GM18951 (cell line): ENCODE results near the gene SERPINB11.

Experiments
- POLR2A ChIP-seq: IDR thresholded peaks from 4 replicates; pipeline ENCODE4 v1.6.1; 2011; ENCODE audit warnings: mild to moderate bottlenecking; ENCODE audit not compliant: insufficient read length, insufficient read depth; ENCODE audit errors: extremely low read depth
- in situ Hi-C: fragments of 300-500 bp; cut with MboI; formaldehyde crosslinking; loops from one replicate; pipeline ENCODE4 v1.12.0; 2022; ENCODE audit warnings: low sequenced_read_pairs, mixed read lengths, inconsistent platforms; ENCODE audit not compliant: unreplicated experiment

The SERPINB11 gene

DNA sequence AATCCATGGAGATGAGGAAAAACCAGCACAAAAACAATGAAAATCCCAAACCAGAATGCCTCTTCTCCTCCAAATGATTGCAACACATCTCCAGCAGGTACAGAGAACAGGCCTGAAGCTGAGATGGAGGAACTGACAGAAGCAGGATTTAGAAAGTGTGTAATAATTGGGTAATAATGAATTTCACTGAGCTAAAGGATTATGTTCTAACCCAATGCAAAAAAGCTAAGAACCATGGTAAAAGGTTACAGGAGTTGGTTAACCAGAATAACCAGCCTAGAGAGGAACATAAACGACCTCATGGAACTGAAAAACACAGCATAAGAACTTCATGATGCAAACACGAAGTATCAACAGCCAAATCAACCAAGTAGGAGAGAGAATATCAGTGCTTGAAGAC lies 13.7 kb upstream of the SERPINB11 start:
- in situ Hi-C loops, result no loop called here
- no peak for TF ChIP-seq POLR2A

DNA sequence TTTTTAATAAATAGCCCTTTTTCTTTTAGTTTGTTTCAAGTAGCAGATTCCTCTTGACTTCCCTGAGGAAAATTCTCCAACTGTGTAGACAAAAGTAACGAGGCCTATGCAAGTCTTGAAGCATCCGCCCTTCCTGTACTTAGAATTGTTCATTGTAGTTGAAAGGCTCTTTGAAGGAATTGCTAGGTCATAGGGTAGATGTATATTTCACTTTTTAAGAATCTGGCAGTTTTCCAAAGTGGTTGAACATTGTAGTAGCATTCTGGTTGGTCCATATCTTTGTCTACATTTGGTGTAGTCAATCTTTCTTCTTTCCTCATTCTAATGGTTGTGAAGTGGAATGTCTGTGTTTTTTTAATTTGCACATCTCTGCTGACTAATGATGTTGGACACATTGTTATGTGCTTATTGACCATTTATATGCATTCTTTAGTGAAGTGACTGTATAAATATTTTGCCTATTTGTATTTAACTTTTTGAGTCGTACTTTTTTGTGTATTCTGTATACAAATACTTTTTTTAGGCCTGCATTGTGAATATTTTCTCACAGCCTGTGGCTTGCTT lies 5.6 kb upstream of the SERPINB11 start:
- in situ Hi-C loops, result no loop called here
- TF ChIP-seq POLR2A, result no peak

- TF ChIP-seq POLR2A, result no peak
- in situ Hi-C loops, result no loop called here
These were observed 2.3 kb upstream of the SERPINB11 start for GRCh38 chr18:63700501-63700900.

DNA sequence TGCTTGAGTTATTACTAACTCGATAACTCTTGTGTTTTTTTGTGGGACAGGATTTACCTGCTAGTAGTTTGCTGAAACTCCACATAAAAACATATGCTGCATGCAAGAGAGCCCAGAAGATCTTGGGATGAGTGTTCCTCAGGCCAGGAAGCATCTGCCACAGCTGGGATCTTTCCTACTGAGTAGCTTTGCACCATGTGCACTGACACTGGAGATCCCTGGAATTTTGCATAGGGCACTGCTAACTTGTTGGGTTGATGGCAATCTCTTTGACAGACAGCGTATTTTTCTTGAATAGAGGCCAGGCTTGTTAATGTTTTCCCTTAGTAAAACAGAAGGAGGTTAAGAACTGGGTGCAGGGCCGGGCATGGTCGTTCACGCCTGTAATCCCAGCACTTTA lies 808 bp upstream of the SERPINB11 start:
- TF ChIP-seq POLR2A, result no peak
- in situ Hi-C loops, result no loop called here

DNA sequence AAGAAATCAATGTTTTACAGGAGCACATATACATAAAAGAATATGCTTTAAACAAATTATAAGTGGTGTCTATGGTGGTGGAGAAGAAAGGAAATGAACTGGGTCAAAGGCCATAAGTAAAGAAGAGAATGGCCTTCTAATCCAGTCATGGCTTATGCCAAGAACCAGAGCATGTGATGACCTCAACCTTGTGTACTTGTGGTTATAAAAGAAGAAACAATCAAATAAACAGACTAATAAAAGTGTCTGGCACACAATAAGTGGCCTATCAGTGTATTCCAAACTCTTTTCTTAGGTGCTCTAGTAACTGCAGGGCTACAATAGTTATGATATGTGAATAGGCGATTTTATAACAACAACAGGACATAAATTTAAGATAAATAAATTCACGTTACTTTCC lies 2.6 kb downstream of the SERPINB11 start:
- TF ChIP-seq POLR2A, result no peak
- in situ Hi-C loops, result no loop called here

DNA sequence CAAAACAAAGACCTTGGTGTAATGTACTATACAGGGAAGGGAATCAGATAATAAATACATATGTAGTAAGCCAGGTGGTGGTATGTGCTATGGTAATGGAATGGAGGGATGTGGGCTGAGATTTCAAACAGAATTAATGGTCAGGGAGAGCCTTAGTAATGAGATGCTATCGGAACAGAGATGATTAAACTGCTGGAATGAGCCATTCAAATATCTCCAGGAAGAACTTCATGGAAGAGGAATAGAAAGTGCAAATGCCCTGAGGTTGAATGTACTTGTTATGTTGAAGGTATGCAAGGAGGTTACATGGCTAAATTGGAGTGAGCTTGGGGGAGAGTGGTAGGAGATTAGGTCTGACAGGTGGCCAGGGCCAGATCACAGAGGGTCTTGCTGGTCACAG lies 5.1 kb downstream of the SERPINB11 start:
- TF ChIP-seq POLR2A, result no peak
- in situ Hi-C loops, result no loop called here

GRCh38 chr18:63708650-63709049 lies 5.9 kb downstream of the SERPINB11 start:
- in situ Hi-C loops, result no loop called here
- no peak for TF ChIP-seq POLR2A

DNA sequence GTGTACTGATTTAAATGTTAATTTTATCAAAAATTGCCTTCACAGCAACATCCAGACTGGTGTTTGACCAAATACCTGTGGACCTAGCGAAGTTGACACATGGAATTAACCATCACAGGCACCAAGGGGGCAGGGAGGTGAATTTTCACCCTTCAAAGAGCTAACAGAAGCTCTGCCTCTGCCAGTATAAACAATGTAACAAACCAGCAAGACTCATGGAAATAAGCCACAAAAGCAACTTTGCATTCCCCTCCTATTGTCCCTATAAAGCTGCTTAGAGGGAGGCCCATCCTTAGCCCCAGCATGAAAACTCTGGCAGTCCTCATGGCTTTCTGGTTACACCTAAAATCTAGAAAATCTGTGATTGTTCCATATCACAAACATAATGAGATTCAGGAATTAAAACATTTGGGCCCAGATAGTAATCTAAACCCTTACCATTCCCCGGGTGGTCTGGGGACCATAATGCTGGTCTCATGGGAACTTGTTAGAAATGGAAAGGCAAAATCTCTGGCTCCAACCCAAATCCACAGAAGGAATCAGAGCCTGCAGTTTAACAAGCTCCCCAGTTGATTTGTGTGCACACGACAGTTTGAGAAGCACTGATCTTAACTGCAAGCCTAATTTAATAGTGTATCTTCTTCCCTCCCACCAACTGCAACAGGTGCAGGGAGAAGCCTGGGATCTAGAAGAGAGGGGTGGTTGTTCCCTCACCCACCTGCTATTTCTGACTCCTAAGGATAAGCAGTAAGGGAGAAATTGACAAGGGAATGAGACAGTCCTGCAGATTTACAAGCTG lies 23.1 kb downstream of the SERPINB11 start:
- no peak for TF ChIP-seq POLR2A
- in situ Hi-C loops, result no loop called here

DNA sequence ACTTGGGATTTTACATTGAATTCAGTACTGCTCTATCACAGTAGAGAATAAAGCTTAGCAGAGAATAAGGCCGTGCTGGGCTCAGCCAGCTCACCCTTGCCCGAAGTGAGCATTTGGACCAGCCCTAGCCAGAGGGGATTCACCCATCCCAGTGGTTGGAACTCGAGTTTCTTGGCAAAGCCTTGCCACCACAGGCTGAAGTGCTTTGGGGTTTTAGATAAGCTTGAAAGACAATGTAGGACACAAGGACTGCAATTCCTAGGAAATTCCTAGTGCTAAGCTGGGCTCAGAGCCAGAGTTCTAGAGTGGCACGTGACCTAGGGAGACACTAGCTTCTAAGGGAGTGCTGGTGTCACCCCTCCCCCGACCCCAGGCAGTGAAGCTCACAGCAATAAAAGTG lies 28.0 kb downstream of the SERPINB11 start:
- in situ Hi-C loops, result no loop called here
- no peak for TF ChIP-seq POLR2A

DNA sequence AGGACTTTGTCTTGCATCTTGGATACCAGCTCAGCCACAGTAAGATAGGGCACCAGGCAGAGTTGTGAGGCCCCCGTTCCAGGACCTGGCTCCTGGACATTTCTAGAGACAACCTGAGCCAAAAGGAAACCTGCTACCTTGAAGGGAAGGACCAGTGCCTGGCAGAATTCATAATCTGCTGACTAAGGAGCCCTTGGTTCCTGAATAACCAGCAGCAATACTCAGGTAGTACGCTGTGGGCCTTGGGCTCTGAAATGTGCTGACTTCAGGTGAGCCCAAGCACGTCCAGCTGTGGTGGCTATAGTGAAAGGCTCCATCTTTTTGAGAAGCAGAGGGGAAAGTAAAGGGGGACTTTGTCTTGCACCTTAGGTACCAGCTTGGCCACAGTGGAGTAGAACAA lies 28.5 kb downstream of the SERPINB11 start:
- TF ChIP-seq POLR2A, result no peak
- in situ Hi-C loops, result no loop called here

DNA sequence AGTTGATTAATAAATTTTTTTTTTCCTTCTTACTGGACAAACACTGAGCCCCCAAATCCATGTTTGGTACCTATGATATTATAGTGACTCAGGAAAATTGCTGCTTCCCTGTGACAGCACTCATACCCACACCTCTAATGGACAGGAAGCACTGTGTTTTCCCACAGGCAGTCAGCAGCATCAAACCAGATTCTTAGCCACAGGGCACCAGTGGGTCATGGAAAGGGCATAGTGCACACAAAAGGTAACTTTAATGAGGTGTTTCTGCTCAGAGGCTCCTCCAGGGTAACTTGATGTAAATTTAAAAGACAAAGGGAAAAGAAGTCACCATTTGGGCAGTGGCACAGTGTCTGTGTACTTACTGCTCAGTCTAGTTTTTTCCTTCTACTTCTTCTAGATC lies 34.1 kb downstream of the SERPINB11 start:
- in situ Hi-C loops, result no loop called here
- TF ChIP-seq POLR2A, result no peak

DNA sequence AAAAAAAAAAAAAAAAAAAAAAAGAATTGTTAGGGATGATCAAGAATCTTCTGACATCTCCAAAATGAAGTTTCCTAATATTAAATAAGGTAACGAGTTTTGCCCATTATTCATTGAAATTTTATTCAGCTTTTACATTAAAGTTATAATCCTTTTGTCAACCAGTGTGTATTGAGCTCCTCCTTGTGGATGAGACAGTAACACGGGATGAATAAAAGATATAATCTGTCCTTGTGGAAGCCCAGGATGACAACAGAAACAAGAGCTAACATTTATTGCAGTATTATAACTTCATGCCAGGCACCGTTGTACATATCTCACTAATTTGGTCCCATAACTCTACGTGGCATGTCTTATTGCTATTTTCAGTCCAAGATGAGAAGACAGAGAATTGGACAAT lies 39.0 kb downstream of the SERPINB11 start:
- no peak for TF ChIP-seq POLR2A
- in situ Hi-C loops, result no loop called here

GRCh38 chr18:63747006-63747405 lies 44.2 kb downstream of the SERPINB11 start:
- no peak for TF ChIP-seq POLR2A

DNA sequence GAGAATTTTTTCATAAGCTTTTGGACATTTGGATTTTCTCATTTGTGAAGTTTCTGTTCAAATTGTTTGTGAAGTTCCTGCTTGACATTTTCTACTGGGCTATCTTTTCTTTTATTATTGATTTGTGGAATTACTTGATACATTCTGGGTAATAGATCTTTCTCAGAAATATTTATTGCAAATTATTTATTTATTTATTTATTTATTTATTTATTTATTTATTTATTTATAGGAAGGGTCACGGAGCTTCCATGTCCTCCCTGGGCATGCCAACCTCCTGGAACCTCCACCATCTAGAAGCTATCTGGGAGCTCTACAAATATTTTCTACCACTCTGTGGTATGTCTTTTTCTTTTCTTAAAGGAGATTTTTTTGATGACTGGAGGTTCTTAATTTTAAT lies 46.7 kb downstream of the SERPINB11 start:
- no peak for TF ChIP-seq POLR2A
- in situ Hi-C loops, result no loop called here

More at GRCh38 chr18:63747006-63747405, 44.2 kb downstream of the SERPINB11 start:
- in situ Hi-C loops, result no loop called here
